ENCODE measurements around the gene TNS4. TPM values are rescaled to one million over a fixed set of nuclear protein-coding genes. Genes with fewer than 3 reads are reported as not detected.

Gene TNS4
- polyA plus RNA-seq, 1 donor from 2014 or later: not detected

- Mint-ChIP-seq H3K27ac (peak overlapping the region in 1 of 3 donors; percentile 25), H3K4me3 (no peak overlapping the region)
These were observed 74.4 kb downstream of the TNS4 start for GRCh38 chr17:40427002-40427491.

More at GRCh38 chr17:40427002-40427491, 74.4 kb downstream of the TNS4 start:
- H3K36me3 Mint-ChIP-seq: no peaks in the 10 kb centered on the region
- peaks cover 4% of the 10 kb centered on the region for H3K27me3 Mint-ChIP-seq
- no peaks in the 10 kb centered on the region for H3K9me3 Mint-ChIP-seq
- H3K4me1 Mint-ChIP-seq: peaks cover 0 to 4% (median 0%) of the 10 kb centered on the region in 3 donors

Other genes with a start within 250 kb of the TNS4 start
- gene CDC6, start 213.7 kb downstream of the TNS4 start, polyA plus RNA-seq: 0.93 TPM
- gene RARA, start 192.4 kb downstream of the TNS4 start, polyA plus RNA-seq: 13.7 TPM
- not detected for gene GJD3, start 136.9 kb downstream of the TNS4 start, polyA plus RNA-seq
- not detected for gene TOP2A, start 83.7 kb downstream of the TNS4 start, polyA plus RNA-seq
- 3.0 TPM for gene IGFBP4, start 58.2 kb downstream of the TNS4 start, polyA plus RNA-seq
- 257 TPM for gene CCR7, start 63.8 kb upstream of the TNS4 start, polyA plus RNA-seq
- 221 TPM for gene SMARCE1, start 146.2 kb upstream of the TNS4 start, polyA plus RNA-seq
- not detected for gene KRT222, start 163.6 kb upstream of the TNS4 start, polyA plus RNA-seq
- gene KRT24, start 202.1 kb upstream of the TNS4 start, polyA plus RNA-seq: not detected